Esophagus squamous epithelium (tissue), 5 donors: Measurements from ENCODE around the gene ACTN2. TPM values are rescaled to one million over a fixed set of nuclear protein-coding genes. Genes with fewer than 3 reads are reported as not detected.

Experiments used
- DNase-seq: peaks from one replicate; lab custom pipeline; 2025; lab: John Stamatoyannopoulos, UW
- H3K27ac ChIP-seq, 4 donors: fragments of 200-600 bp; sonication (generic); one replicate each; pipeline ENCODE4 v1.5.1; 2016 to 2019; ENCODE audit warnings: mild to moderate bottlenecking in 1 of 4
- H3K27me3 ChIP-seq, 4 donors: fragments of 200-600 bp; sonication (generic); 1 replicate in 3 of 4; 2 replicates in 1 of 4; pipeline versions ENCODE4 v1.5.1 to v1.6.0; 2017 to 2021; ENCODE audit warnings: antibody characterized with exemption in 1 of 4
- H3K36me3 ChIP-seq, 3 donors: fragments of 200-600 bp; sonication (generic); one replicate each; pipeline ENCODE4 v1.5.1; 2016 to 2019
- H3K4me1 ChIP-seq, 3 donors: fragments of 200-600 bp; sonication (generic); one replicate each; pipeline ENCODE4 v1.5.1; 2017 to 2019
- H3K4me3 ChIP-seq, 4 donors: fragments of 200-600 bp; sonication (generic); 1 replicate in 3 of 4; 2 replicates in 1 of 4; pipeline ENCODE4 v1.5.1; 2016 to 2019; ENCODE audit warnings: mild to moderate bottlenecking in 2 of 4, moderate library complexity in 1 of 4
- H3K9me3 ChIP-seq, 3 donors: fragments of 200-600 bp; sonication (generic); one replicate each; pipeline ENCODE4 v1.5.1; 2016 to 2019
- POLR2A ChIP-seq, 4 donors: fragments of 450-650 bp; IDR thresholded peaks; one replicate each; pipeline ENCODE4 v1.6.1; 2017; ENCODE audit warnings: antibody characterized with exemption in 4 of 4, mild to moderate bottlenecking in 4 of 4, moderate library complexity in 3 of 4
- WGBS, 2 donors: methylation state at CpG; one replicate each; pipeline ENCODE4 v1.1.5; 2018; 5-methylcytosine and 5-hydroxymethylcytosine counted together
- intact Hi-C: fragments of 100-400 bp; cut with DNase I; formaldehyde crosslinking; loops from one replicate; pipeline ENCODE4 v1.15.0; 2022
- total RNA-seq, 4 donors: library from RNA; depleted of rRNA; stranded (reverse); fragments of >200 nt; gene quantifications; one replicate each; pipeline ENCODE4 v1.1.0, GENCODE V29; 2016
- TF ChIP-seq, protein P1 (sequence below), 6 experiments: fragments of 450-650 bp in 4 of 6; fragments of 200-600 bp in 2 of 6; sonication (generic) in 2 of 6; IDR thresholded peaks; one replicate each; pipeline ENCODE4 v1.5.1; 2016 to 2019; ENCODE audit warnings: antibody characterized with exemption in 6 of 6, mild to moderate bottlenecking in 4 of 6, moderate library complexity in 4 of 6
- donor health status: DM: yes; HTN: yes; CAD: no.

The ACTN2 gene
- total RNA-seq, 4 donors from 2014 or later: 0.47 to 1.3 TPM; not detected in 2

DNA sequence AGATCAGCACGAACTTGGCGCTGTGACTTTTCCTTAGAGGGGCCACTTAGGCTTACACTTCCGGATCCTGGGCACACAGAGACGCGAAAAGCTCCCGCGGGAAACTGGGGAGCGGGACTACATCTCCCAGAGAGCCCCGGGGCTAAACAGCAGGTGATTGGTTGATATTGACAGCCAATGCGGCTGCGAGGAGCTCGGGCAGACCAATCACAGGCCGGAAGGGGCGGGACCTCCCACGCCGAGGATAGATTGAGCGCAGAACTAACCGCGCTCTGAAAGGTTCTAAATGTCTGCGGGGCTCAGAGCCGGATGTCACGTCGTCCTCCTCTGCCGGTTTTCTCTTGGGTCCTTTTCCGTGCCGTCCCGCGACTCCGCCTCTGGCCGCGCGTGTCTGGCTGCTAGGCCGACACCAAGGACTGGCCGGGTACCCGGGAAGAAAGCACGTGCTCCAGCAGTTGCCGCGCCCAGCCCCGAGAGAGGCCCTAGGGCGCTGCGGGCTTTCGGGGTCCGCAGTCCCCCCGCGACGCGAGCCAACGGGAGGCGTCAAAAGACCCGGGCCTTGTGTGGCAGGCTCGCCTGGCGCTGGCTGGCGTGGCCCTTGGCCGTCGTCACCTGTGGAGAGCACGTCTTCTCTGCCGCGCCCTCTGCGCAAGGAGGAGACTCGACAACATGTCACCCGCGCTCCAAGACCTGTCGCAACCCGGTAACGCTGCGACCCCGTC, 108.9 kb downstream of the ACTN2 start, which contains the start of gene MTR:
MTR (plus strand) TSS at position 258 of the 722 bp plus-strand sequence; CDS start at position 670, 412 bp downstream.
- H3K27me3 ChIP-seq: peaks cover 0 to 13% (median 0%) of the 10 kb centered on the region in 4 donors
- H3K9me3 ChIP-seq: no peaks in the 10 kb centered on the region
- peak; percentile 87 for DNase-seq
- 0% methylated on average over 2 to 12 of the region's 67 CpGs for WGBS, 2 donors
- peaks cover 0 to 44% (median 11%) of the 10 kb centered on the region in 3 donors for H3K4me1 ChIP-seq
- TF ChIP-seq, protein P1, sequence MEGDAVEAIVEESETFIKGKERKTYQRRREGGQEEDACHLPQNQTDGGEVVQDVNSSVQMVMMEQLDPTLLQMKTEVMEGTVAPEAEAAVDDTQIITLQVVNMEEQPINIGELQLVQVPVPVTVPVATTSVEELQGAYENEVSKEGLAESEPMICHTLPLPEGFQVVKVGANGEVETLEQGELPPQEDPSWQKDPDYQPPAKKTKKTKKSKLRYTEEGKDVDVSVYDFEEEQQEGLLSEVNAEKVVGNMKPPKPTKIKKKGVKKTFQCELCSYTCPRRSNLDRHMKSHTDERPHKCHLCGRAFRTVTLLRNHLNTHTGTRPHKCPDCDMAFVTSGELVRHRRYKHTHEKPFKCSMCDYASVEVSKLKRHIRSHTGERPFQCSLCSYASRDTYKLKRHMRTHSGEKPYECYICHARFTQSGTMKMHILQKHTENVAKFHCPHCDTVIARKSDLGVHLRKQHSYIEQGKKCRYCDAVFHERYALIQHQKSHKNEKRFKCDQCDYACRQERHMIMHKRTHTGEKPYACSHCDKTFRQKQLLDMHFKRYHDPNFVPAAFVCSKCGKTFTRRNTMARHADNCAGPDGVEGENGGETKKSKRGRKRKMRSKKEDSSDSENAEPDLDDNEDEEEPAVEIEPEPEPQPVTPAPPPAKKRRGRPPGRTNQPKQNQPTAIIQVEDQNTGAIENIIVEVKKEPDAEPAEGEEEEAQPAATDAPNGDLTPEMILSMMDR (IDR thresholded peaks at IDR 0.05): peak in 1 of 6 experiments; percentile 7
- peak in 3 of 4 donors; percentile 70 to 89 (median 86) for TF ChIP-seq POLR2A (IDR thresholded peaks at IDR 0.05)
- intact Hi-C loops: no loop called here
- H3K36me3 ChIP-seq: no peaks in the 10 kb centered on the region
- peak within 1 kb of the TSS; percentile 69 to 97 (median 81) for H3K4me3 ChIP-seq
- peak within 1 kb of the TSS; percentile 89 to 96 (median 94) for H3K27ac ChIP-seq

DNA sequence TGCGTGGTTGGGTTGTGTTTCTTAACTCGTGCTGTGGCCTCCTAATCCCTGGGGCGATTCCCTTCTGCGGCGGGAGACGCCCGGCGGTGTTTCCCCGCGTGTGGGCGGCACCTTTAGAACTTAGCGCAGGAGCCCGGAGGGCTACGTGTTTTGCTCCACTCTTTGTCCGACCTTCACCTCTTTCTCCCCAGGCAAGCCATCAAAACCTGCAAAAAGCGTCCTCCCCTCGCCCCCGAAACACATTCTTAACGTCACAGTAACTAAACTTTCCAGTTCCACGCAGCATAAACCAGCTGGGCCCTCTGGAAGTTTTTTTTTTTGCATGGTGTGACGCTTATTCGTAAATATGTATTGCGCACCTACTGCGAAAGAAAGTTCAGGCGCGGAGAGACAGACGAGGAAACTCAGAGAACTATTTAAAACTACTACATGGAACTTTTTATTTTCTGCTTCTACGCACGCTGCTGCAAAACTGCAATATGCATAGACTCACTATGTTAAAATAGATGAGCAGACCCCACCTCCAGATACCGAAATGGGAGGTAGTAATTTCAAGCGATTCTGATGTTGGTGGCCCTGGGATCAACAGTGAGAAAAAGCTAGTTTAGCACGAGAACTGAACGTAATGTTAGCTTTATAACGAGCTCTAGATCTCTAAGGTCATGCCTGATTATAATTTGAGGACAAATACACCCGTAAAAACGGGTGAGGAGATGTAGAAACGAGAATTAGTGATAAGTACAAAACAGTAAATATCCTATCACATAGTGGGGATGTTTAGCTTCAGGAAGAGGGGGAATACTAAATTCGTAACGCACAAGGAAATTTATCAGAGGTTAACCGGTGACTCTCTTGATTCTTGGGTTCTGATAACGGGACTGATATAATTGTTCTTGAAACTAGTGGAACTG, 109.7 kb downstream of the ACTN2 start:
- H3K4me1 ChIP-seq: peaks cover 0 to 52% (median 17%) of the 10 kb centered on the region in 3 donors
- no peaks in the 10 kb centered on the region for H3K36me3 ChIP-seq
- no peaks in the 10 kb centered on the region for H3K9me3 ChIP-seq
- H3K4me3 ChIP-seq: peak overlapping the region; percentile 69 to 97 (median 81)
- WGBS, 2 donors: 1 to 2% methylated on average over 25 to 41 of the region's 41 CpGs
- DNase-seq: no peak
- no peak for TF ChIP-seq POLR2A (IDR thresholded peaks at IDR 0.05)
- TF ChIP-seq, protein P1 (IDR thresholded peaks at IDR 0.05): no peak
- H3K27ac ChIP-seq: peak overlapping the region; percentile 89 to 96 (median 94)
- H3K27me3 ChIP-seq: peaks cover 0 to 13% (median 0%) of the 10 kb centered on the region in 4 donors
- intact Hi-C loops: no loop called here

DNA sequence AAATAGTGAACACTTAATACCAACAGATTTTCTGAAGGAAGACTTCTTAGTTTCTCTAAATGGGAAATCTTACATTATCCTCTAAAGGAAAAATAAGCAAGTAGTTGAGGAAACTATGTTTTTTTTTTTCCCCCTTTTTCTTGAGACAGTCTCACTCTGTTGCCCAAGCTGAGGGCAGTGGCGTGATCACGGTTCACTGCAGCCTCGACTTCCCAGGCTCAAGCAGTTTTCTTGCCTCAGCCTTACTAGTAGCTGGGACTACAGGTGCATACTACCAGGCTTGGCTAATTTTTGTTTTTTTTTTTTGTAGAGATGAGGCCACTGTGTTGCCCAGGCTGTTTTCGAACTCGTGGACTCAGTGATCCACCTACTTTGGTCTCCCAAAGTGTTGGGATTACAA, 112.7 kb downstream of the ACTN2 start:
- DNase-seq: no peak
- Histone ChIP-seq H3K27me3 (no peaks in the 10 kb centered on the region), H3K4me3 (no peak overlapping the region), H3K36me3 (peaks cover 0 to 9% (median 0%) of the 10 kb centered on the region in 3 donors), H3K27ac (no peak overlapping the region), H3K9me3 (no peaks in the 10 kb centered on the region), H3K4me1 (peaks cover 0 to 55% (median 17%) of the 10 kb centered on the region in 3 donors)
- TF ChIP-seq, protein P1 (IDR thresholded peaks at IDR 0.05): no peak
- no peak for TF ChIP-seq POLR2A (IDR thresholded peaks at IDR 0.05)
- 90 to 91% methylated on average over 5 of the region's 5 CpGs for WGBS, 2 donors
- intact Hi-C loops: no loop called here

DNA sequence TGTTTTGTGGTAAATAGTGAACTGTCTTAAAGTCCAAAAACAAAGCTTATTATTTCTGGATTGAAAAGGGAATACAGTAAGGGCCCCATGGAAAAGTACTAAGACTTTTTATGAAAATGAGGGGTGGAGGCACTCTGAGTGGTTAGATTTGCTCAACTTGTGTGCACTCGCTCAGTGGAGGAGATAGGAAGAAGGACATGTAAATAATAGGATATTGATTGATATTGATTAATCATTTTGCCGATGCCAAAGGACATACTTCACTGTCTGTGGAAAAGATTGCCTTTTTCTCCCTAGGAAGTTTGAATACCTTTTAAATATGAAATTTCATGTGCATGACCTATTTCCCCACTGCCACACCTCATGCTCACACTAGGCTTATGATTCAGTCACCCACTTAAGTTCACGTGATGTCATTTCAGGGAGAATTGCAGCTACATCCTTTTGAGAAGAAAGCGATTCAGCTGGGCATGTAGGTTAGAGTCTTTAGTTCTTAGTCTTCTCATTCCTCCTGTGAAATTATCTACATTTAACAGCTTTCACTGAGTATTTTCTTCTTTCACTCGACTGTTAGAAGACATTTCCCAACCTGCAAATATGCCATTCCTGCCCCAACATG, 113.8 kb downstream of the ACTN2 start:
- intact Hi-C loops: no loop called here
- Histone ChIP-seq H3K36me3 (peaks cover 0 to 14% (median 0%) of the 10 kb centered on the region in 3 donors), H3K4me3 (no peak overlapping the region), H3K27ac (peak overlapping the region in 2 of 4 donors; percentile 15 to 54), H3K9me3 (no peaks in the 10 kb centered on the region), H3K27me3 (no peaks in the 10 kb centered on the region), H3K4me1 (peaks cover 0 to 50% (median 17%) of the 10 kb centered on the region in 3 donors)
- TF ChIP-seq, protein P1 (IDR thresholded peaks at IDR 0.05): no peak
- no peak for TF ChIP-seq POLR2A (IDR thresholded peaks at IDR 0.05)
- 30 to 51% methylated on average over 5 of the region's 5 CpGs for WGBS, 2 donors
- no peak for DNase-seq
